ENCODE results near the gene ST6GALNAC3. TPM values are rescaled to one million over a fixed set of nuclear protein-coding genes. Genes with fewer than 3 reads are reported as not detected.

ST6GALNAC3 gene
- total RNA-seq, 2 donors from 2014 or later, result 2.5 to 5.7 TPM

- Histone ChIP-seq H3K27ac (no peak overlapping the region), H3K4me1 (no peaks in the 10 kb centered on the region), H3K9me3 (no peaks in the 10 kb centered on the region), H3K4me3 (no peak overlapping the region), H3K27me3 (no peaks in the 10 kb centered on the region), H3K9ac (ENCODE audit: low read depth in 2 of 2, low read length in 2 of 2) (no peak overlapping the region), H3K36me3 (no peaks in the 10 kb centered on the region)
- no peak for DNase-seq
- intact Hi-C loops (cut with DNase I), result no loop called here
- TF ChIP-seq, protein P1, sequence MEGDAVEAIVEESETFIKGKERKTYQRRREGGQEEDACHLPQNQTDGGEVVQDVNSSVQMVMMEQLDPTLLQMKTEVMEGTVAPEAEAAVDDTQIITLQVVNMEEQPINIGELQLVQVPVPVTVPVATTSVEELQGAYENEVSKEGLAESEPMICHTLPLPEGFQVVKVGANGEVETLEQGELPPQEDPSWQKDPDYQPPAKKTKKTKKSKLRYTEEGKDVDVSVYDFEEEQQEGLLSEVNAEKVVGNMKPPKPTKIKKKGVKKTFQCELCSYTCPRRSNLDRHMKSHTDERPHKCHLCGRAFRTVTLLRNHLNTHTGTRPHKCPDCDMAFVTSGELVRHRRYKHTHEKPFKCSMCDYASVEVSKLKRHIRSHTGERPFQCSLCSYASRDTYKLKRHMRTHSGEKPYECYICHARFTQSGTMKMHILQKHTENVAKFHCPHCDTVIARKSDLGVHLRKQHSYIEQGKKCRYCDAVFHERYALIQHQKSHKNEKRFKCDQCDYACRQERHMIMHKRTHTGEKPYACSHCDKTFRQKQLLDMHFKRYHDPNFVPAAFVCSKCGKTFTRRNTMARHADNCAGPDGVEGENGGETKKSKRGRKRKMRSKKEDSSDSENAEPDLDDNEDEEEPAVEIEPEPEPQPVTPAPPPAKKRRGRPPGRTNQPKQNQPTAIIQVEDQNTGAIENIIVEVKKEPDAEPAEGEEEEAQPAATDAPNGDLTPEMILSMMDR (IDR thresholded peaks at IDR 0.05), result no peak
These were observed 135.1 kb downstream of the ST6GALNAC3 start for GRCh38 chr1:76209648-76210047.

GRCh38 chr1:76210160-76210559, 135.6 kb downstream of the ST6GALNAC3 start:
- TF ChIP-seq, protein P1 (IDR thresholded peaks at IDR 0.05), result no peak
- Histone ChIP-seq H3K27ac (no peak overlapping the region), H3K36me3 (no peaks in the 10 kb centered on the region), H3K4me3 (no peak overlapping the region), H3K9ac (ENCODE audit: low read depth in 2 of 2, low read length in 2 of 2) (no peak overlapping the region), H3K4me1 (no peaks in the 10 kb centered on the region), H3K27me3 (no peaks in the 10 kb centered on the region), H3K9me3 (no peaks in the 10 kb centered on the region)
- intact Hi-C loops (cut with DNase I), result no loop called here
- DNase-seq, result no peak

GRCh38 chr1:76218888-76219287, 144.3 kb downstream of the ST6GALNAC3 start:
- Histone ChIP-seq H3K4me1 (no peaks in the 10 kb centered on the region), H3K4me3 (no peak overlapping the region), H3K27ac (no peak overlapping the region), H3K9me3 (no peaks in the 10 kb centered on the region), H3K36me3 (no peaks in the 10 kb centered on the region), H3K9ac (ENCODE audit: low read depth in 2 of 2, low read length in 2 of 2) (no peak overlapping the region), H3K27me3 (no peaks in the 10 kb centered on the region)
- intact Hi-C loops (cut with DNase I), result no loop called here
- DNase-seq, result no peak
- TF ChIP-seq, protein P1 (IDR thresholded peaks at IDR 0.05), result no peak

- H3K4me3 ChIP-seq, result no peak overlapping the region
- TF ChIP-seq, protein P1 (IDR thresholded peaks at IDR 0.05), result no peak
- H3K9ac ChIP-seq (ENCODE audit: low read depth in 2 of 2, low read length in 2 of 2), result no peak overlapping the region
- no peaks in the 10 kb centered on the region for H3K9me3 ChIP-seq
- intact Hi-C loops (cut with DNase I), result no loop called here
- no peaks in the 10 kb centered on the region for H3K4me1 ChIP-seq
- H3K27ac ChIP-seq, result no peak overlapping the region
- H3K27me3 ChIP-seq, result no peaks in the 10 kb centered on the region
- no peak for DNase-seq
- H3K36me3 ChIP-seq, result no peaks in the 10 kb centered on the region
These were observed 144.8 kb downstream of the ST6GALNAC3 start for GRCh38 chr1:76219366-76219818.

DNA sequence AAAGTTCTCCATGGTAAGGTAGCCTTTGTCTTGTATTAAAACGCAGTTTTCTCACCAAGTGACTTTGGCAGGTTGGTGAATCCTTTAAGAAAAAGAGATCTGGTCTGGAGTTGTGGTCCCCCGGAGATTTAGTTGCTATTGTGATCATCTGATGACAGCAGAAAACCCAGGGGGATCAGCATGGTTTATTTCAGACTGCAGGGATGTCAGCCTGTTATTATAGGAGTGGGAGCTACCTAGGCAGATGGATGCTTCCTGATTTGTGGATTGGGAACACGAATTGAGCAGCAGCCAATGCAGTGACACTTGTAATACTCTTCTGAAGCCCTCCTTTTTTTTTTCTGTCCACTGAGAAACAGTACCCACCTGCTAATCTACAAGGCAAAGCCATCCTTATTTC, 150.2 kb downstream of the ST6GALNAC3 start:
- TF ChIP-seq, protein P1 (IDR thresholded peaks at IDR 0.05), result no peak
- intact Hi-C loops (cut with DNase I), result no loop called here
- H3K9me3 ChIP-seq, result no peaks in the 10 kb centered on the region
- no peak overlapping the region for H3K27ac ChIP-seq
- H3K27me3 ChIP-seq, result no peaks in the 10 kb centered on the region
- no peaks in the 10 kb centered on the region for H3K36me3 ChIP-seq
- no peaks in the 10 kb centered on the region for H3K4me1 ChIP-seq
- no peak overlapping the region for H3K4me3 ChIP-seq
- no peak overlapping the region for H3K9ac ChIP-seq (ENCODE audit: low read depth in 2 of 2, low read length in 2 of 2)
- DNase-seq, result no peak

Measured in colonic mucosa (tissue), 4 donors.